MM.1S (cell line): ENCODE data around the gene ZNF516.

Source experiments
- DNase-seq: peaks from one replicate; pipeline ENCODE4 v3.0.0-alpha.2; 2015
- H2AFZ ChIP-seq: fragments of 300-600 bp; sonication (generic); 2 replicates; pipeline ENCODE4 v1.6.0; 2016; ENCODE audit warnings: antibody characterized with exemption, low read length
- H3F3A ChIP-seq: fragments of 300-600 bp; sonication (generic); 2 replicates; pipeline ENCODE4 v1.6.1; 2016; ENCODE audit warnings: mild to moderate bottlenecking, antibody characterized with exemption, low read length, moderate library complexity, mixed read lengths; ENCODE audit not compliant: insufficient read depth
- H3K27ac ChIP-seq: fragments of 300-600 bp; sonication (generic); 2 replicates; pipeline ENCODE4 v1.5.1; 2016; ENCODE audit warnings: mild to moderate bottlenecking, low read length
- H3K27me3 ChIP-seq: fragments of 300-600 bp; sonication (generic); replicated peaks from 2 replicates; pipeline ENCODE4 v1.6.0; 2016; ENCODE audit warnings: low read length; ENCODE audit not compliant: insufficient read depth
- H3K36me3 ChIP-seq: fragments of 300-600 bp; sonication (generic); replicated peaks from 2 replicates; pipeline ENCODE4 v1.6.1; 2016; ENCODE audit warnings: mild to moderate bottlenecking, low read length, mixed read lengths; ENCODE audit not compliant: insufficient read depth
- H3K4me1 ChIP-seq: fragments of 300-600 bp; sonication (generic); 2 replicates; pipeline ENCODE4 v1.6.1; 2016; ENCODE audit warnings: low read length, mixed read lengths
- H3K4me2 ChIP-seq: fragments of 300-600 bp; sonication (generic); 2 replicates; pipeline ENCODE4 v1.6.0; 2016; ENCODE audit warnings: low read depth, low read length
- H3K4me3 ChIP-seq: fragments of 300-600 bp; sonication (generic); 2 replicates; pipeline ENCODE4 v1.5.1; 2016; ENCODE audit warnings: low read length, mixed read lengths
- H3K79me2 ChIP-seq: fragments of 300-600 bp; sonication (generic); 2 replicates; pipeline ENCODE4 v1.6.1; 2016; ENCODE audit warnings: mixed run types, low read length, mixed read lengths
- H3K9ac ChIP-seq: fragments of 300-600 bp; sonication (generic); 2 replicates; pipeline ENCODE4 v1.6.1; 2016; ENCODE audit warnings: low read length, mixed read lengths
- H3K9me2 ChIP-seq: fragments of 300-600 bp; sonication (generic); replicated peaks from 2 replicates; pipeline ENCODE4 v1.6.1; 2016; ENCODE audit warnings: mild to moderate bottlenecking, low read length, mixed read lengths; ENCODE audit not compliant: insufficient read depth
- H3K9me3 ChIP-seq: fragments of 300-600 bp; sonication (generic); replicated peaks from 2 replicates; pipeline ENCODE4 v1.6.1; 2016; ENCODE audit warnings: mild to moderate bottlenecking, low read length, mixed read lengths; ENCODE audit not compliant: insufficient read depth
- H4K20me1 ChIP-seq: fragments of 300-600 bp; sonication (generic); 2 replicates; pipeline ENCODE4 v1.6.1; 2016; ENCODE audit warnings: mild to moderate bottlenecking, low read length, moderate library complexity, mixed read lengths; ENCODE audit not compliant: insufficient read depth
- EZH2 ChIP-seq: fragments of 300-600 bp; sonication (generic); optimal IDR thresholded peaks from 2 replicates; pipeline ENCODE3; 2017; ENCODE audit warnings: low read depth, mild to moderate bottlenecking, antibody characterized with exemption, low read length, mixed read lengths
- EZH2phosphoT487 ChIP-seq: fragments of 300-600 bp; sonication (generic); IDR thresholded peaks from 2 replicates; pipeline ENCODE4 v1.6.1; 2018; ENCODE audit warnings: antibody characterized with exemption, low read length
- TF ChIP-seq, protein P1 (sequence below): fragments of 300-600 bp; sonication (generic); IDR thresholded peaks from 2 replicates; pipeline ENCODE4 v1.5.1; 2016; ENCODE audit warnings: antibody characterized with exemption, low read length, mixed read lengths

The ZNF516 gene

DNA sequence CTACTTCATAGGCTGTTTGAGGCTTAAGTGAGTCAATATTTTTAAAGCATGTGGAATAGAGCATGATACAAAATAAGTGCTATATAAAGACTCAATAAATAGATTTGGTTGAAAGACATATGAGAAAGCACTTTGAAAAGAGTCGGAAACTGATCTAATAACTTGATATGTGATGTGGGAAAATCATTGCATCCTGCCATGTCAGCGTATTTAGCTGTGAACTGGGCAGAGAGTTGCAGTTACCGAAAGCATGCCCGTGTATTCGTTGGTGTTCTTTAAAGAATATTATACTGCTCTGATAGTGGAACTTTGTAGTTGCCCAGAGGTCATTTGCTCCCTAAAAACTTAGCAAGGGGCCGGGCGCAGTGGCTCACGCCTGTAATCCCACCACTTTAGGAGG, 37.8 kb upstream of the ZNF516 start:
- no peak overlapping the region for H2AFZ ChIP-seq
- H3K4me2 ChIP-seq, result no peak overlapping the region
- no peak overlapping the region for H3K4me3 ChIP-seq
- H3K4me1 ChIP-seq, result no peaks in the 10 kb centered on the region
- H3K27me3 ChIP-seq, result no peaks in the 10 kb centered on the region
- no peaks in the 10 kb centered on the region for H4K20me1 ChIP-seq
- DNase-seq, result no peak
- TF ChIP-seq EZH2phosphoT487 (no peak), EZH2 (no peak)
- TF ChIP-seq, protein P1, sequence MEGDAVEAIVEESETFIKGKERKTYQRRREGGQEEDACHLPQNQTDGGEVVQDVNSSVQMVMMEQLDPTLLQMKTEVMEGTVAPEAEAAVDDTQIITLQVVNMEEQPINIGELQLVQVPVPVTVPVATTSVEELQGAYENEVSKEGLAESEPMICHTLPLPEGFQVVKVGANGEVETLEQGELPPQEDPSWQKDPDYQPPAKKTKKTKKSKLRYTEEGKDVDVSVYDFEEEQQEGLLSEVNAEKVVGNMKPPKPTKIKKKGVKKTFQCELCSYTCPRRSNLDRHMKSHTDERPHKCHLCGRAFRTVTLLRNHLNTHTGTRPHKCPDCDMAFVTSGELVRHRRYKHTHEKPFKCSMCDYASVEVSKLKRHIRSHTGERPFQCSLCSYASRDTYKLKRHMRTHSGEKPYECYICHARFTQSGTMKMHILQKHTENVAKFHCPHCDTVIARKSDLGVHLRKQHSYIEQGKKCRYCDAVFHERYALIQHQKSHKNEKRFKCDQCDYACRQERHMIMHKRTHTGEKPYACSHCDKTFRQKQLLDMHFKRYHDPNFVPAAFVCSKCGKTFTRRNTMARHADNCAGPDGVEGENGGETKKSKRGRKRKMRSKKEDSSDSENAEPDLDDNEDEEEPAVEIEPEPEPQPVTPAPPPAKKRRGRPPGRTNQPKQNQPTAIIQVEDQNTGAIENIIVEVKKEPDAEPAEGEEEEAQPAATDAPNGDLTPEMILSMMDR, result no peak
- no peaks in the 10 kb centered on the region for H3F3A ChIP-seq
- no peaks in the 10 kb centered on the region for H3K9me2 ChIP-seq
- no peaks in the 10 kb centered on the region for H3K36me3 ChIP-seq
- no peaks in the 10 kb centered on the region for H3K79me2 ChIP-seq
- H3K9me3 ChIP-seq, result no peaks in the 10 kb centered on the region
- no peak overlapping the region for H3K9ac ChIP-seq
- H3K27ac ChIP-seq, result no peak overlapping the region

DNA sequence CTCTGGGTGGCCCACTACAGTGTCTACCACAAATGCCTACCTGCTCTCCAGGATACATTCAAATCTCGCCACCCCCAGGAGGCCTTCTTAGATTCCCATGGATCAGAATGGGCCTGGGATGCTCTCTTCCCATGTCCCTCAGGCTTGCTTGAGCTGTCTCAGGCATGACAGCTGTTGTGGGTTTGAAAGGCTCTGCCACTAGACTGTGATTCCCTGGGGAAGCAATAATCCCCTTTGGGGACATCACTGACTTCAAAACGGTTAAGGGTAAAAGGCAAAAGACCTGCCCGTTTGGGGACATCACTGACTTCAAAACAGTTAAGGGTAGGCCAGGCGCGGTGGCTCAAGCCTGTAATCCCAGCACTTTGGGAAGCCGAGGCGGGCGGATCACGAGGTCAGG, 35.8 kb upstream of the ZNF516 start:
- Histone ChIP-seq H3K4me2 (no peak overlapping the region), H3K9me3 (no peaks in the 10 kb centered on the region), H3K4me3 (no peak overlapping the region), H4K20me1 (no peaks in the 10 kb centered on the region), H3K4me1 (no peaks in the 10 kb centered on the region), H3K9me2 (no peaks in the 10 kb centered on the region), H3K36me3 (no peaks in the 10 kb centered on the region), H3K79me2 (no peaks in the 10 kb centered on the region), H3K9ac (no peak overlapping the region), H3K27me3 (no peaks in the 10 kb centered on the region), H3F3A (no peaks in the 10 kb centered on the region), H3K27ac (no peak overlapping the region), H2AFZ (no peak overlapping the region)
- TF ChIP-seq EZH2, result no peak
- TF ChIP-seq, protein P1, result no peak
- TF ChIP-seq EZH2phosphoT487, result no peak
- DNase-seq, result no peak

DNA sequence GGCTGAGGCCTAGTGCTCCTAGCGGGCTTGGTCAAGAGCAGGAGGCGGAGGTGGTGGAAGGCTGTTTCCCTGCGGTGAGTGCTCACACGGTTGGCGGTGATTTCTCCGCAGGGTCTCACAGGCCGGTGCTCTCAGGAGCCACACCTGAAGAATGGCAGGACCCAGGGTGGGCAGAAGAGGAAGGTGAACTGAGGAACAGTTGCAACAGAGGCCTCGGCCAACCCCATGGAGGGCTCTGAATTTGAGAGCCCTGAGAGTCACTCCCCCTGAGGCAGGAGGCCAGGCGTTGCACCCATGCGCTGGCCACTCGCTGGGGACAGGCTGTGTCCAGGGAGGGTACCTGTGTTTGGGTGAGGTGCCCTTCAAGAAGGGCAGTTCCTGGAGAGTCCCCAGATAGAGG, 35.3 kb upstream of the ZNF516 start:
- H3K36me3 ChIP-seq, result no peaks in the 10 kb centered on the region
- no peak for DNase-seq
- H4K20me1 ChIP-seq, result no peaks in the 10 kb centered on the region
- H3K9ac ChIP-seq, result no peak overlapping the region
- no peaks in the 10 kb centered on the region for H3K9me3 ChIP-seq
- no peaks in the 10 kb centered on the region for H3K4me1 ChIP-seq
- TF ChIP-seq, protein P1, result no peak
- TF ChIP-seq EZH2phosphoT487, result no peak
- no peak for TF ChIP-seq EZH2
- no peak overlapping the region for H2AFZ ChIP-seq
- no peak overlapping the region for H3K4me2 ChIP-seq
- no peak overlapping the region for H3K4me3 ChIP-seq
- no peaks in the 10 kb centered on the region for H3K27me3 ChIP-seq
- no peaks in the 10 kb centered on the region for H3K9me2 ChIP-seq
- no peaks in the 10 kb centered on the region for H3F3A ChIP-seq
- no peaks in the 10 kb centered on the region for H3K79me2 ChIP-seq
- no peak overlapping the region for H3K27ac ChIP-seq
